Heart left ventricle (tissue), 13 donors: ENCODE data around the gene WDR89.
A peak's percentile ranks its signal among the peaks of the same experiment; 100 is the strongest.

ENCODE experiments used
- POLR2A ChIP-seq, 2 donors: fragments of 450-650 bp; IDR thresholded peaks; one replicate each; pipeline ENCODE4 v1.6.1; 2017; ENCODE audit warnings: antibody characterized with exemption in 2 of 2, mild to moderate bottlenecking in 2 of 2, moderate library complexity in 2 of 2
- TF ChIP-seq, protein P1 (sequence below), 12 donors: fragments of 200-600 bp; sonication (generic) in 4 of 12; IDR thresholded peaks; one replicate each; pipeline versions ENCODE4 v1.5.0 to v1.8.0; 2018 to 2022; ENCODE audit warnings: antibody characterized with exemption in 12 of 12, mild to moderate bottlenecking in 5 of 12
- donor health status: ischemic (EF 13 %, LVEDD 7.1; RV severe dilation, severe dysfunction).
- donor health status: DM: no; HTN: yes; CAD: no.
- donor health status: DM: no; HTN: no; CAD: no.
- donor health status: ischemic (EF 25% LVEDD 6.9; RV normal size, moderate dysfunction).
- donor health status: ischemic (EF 25% LVEDD 5.7; RV mildly dilated, moderate dysfunction).
- donor health status: ischemic (EF 35%, LVEDD 5.7; RV mildly dilated, moderate dysfunction).
- donor health status: nonischemic (EF 11% LVEDD 7.7; RV severe dilation, severe dysfunction).
- donor health status: DM: yes; HTN: yes; CAD: no.
- donor health status: PGD.
- donor health status: ischemic (EF 29% LVEDD 5.4; RV normal size, mild dysfunction).
- donor health status: nonischemic (EF 23%, LVEDD 6.1; RV moderate dilation, normal function).

DNA sequence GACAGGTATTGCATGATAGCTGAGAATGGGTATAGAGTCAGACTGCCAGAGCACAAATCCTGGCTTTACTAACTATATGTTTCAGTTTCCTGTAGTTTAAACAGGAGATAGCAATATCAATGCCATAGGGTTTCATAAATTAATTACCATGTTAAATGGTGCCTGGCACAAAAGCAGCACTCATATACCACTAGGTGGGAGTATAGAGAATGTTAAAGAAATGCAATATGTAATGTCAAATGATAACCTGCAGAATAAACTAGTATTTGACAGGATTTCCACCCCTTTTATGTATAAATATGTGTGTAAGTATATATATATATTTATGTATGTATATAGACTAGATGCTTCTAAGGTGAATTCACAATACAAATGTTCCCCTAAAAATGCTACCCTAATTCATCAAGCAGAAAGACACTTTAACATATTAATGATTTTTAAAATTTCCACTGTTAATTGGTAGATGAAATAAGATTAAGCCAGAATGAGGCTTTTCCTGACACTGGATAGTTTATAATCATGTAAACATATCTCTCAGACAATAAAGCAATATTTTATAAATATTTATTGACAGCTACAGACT, 8.6 kb downstream of the WDR89 start:
- TF ChIP-seq, protein P1, sequence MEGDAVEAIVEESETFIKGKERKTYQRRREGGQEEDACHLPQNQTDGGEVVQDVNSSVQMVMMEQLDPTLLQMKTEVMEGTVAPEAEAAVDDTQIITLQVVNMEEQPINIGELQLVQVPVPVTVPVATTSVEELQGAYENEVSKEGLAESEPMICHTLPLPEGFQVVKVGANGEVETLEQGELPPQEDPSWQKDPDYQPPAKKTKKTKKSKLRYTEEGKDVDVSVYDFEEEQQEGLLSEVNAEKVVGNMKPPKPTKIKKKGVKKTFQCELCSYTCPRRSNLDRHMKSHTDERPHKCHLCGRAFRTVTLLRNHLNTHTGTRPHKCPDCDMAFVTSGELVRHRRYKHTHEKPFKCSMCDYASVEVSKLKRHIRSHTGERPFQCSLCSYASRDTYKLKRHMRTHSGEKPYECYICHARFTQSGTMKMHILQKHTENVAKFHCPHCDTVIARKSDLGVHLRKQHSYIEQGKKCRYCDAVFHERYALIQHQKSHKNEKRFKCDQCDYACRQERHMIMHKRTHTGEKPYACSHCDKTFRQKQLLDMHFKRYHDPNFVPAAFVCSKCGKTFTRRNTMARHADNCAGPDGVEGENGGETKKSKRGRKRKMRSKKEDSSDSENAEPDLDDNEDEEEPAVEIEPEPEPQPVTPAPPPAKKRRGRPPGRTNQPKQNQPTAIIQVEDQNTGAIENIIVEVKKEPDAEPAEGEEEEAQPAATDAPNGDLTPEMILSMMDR (IDR thresholded peaks at IDR 0.05) = peak in 11 of 12 donors; percentile 15 to 49 (median 36)
- no peak for TF ChIP-seq POLR2A (IDR thresholded peaks at IDR 0.05)
